Fibroblast of skin of left quadriceps (primary cell): ENCODE results near the gene ZNF423.
"Not testable (repeated sequence)": the region's sequence is repeated elsewhere in the genome, so short reads cannot be mapped to it uniquely, and the experiment has no call there.

ENCODE experiments used
- DNase-seq, 2 experiments: peaks; one replicate each; pipeline ENCODE4 v3.0.0-alpha.2; 2013; ENCODE audit warnings: low read depth in 2 of 2

The ZNF423 gene

GRCh38 chr16:49855822-49856671, at the start of gene ZNF423:
Gene ZNF423 (minus strand): TSS chr16:49856112. CDS start chr16:49855774, 338 bp downstream.
- DNase-seq: no peak

GRCh38 chr16:49904348-49905062, 48.6 kb upstream of the ZNF423 start:
- DNase-seq: no peak

GRCh38 chr16:49902908-49903307, 47.0 kb upstream of the ZNF423 start:
- no peak for DNase-seq

- no peak for DNase-seq
These were observed 45.8 kb upstream of the ZNF423 start for GRCh38 chr16:49901711-49902110.

GRCh38 chr16:49900875-49901274, 45.0 kb upstream of the ZNF423 start:
- DNase-seq: no peak

GRCh38 chr16:49899991-49900695, 44.2 kb upstream of the ZNF423 start:
- DNase-seq: no peak

GRCh38 chr16:49896447-49896964, 40.6 kb upstream of the ZNF423 start:
- no peak for DNase-seq

- no peak for DNase-seq
These were observed 35.0 kb upstream of the ZNF423 start for GRCh38 chr16:49890876-49891275.

GRCh38 chr16:49889725-49890397, 33.9 kb upstream of the ZNF423 start:
- no peak for DNase-seq

GRCh38 chr16:49886554-49887094, 30.7 kb upstream of the ZNF423 start:
- DNase-seq: no peak

GRCh38 chr16:49884033-49885015, 28.4 kb upstream of the ZNF423 start:
- no peak for DNase-seq

- DNase-seq: no peak
These were observed 27.4 kb upstream of the ZNF423 start for GRCh38 chr16:49883076-49884014.

- DNase-seq: no peak
These were observed 26.0 kb upstream of the ZNF423 start for GRCh38 chr16:49881890-49882289.

GRCh38 chr16:49878540-49878939, 22.6 kb upstream of the ZNF423 start:
- not testable (repeated sequence) for DNase-seq

GRCh38 chr16:49876716-49877129, 20.8 kb upstream of the ZNF423 start:
- DNase-seq: no peak

- DNase-seq: no peak
These were observed 20.1 kb upstream of the ZNF423 start for GRCh38 chr16:49875806-49876715.

- DNase-seq: no peak
These were observed 18.8 kb upstream of the ZNF423 start for GRCh38 chr16:49874613-49875237.
